HG02943 (cell line): Measurements from ENCODE around the gene GSK3A.

Experiments
- ATAC-seq: cut with Tn5 transposase; IDR thresholded peaks from one replicate; pipeline ENCODE4 v1.9.1; 2021; ENCODE audit warnings: mild to moderate bottlenecking, low read depth, moderate library complexity; ENCODE audit not compliant: unreplicated experiment

Gene GSK3A

GRCh38 chr19:42204664-42205063 is 37.7 kb downstream of the GSK3A start:
- no peak for ATAC-seq

GRCh38 chr19:42203700-42204099 is 38.7 kb downstream of the GSK3A start:
- no peak for ATAC-seq

DNA sequence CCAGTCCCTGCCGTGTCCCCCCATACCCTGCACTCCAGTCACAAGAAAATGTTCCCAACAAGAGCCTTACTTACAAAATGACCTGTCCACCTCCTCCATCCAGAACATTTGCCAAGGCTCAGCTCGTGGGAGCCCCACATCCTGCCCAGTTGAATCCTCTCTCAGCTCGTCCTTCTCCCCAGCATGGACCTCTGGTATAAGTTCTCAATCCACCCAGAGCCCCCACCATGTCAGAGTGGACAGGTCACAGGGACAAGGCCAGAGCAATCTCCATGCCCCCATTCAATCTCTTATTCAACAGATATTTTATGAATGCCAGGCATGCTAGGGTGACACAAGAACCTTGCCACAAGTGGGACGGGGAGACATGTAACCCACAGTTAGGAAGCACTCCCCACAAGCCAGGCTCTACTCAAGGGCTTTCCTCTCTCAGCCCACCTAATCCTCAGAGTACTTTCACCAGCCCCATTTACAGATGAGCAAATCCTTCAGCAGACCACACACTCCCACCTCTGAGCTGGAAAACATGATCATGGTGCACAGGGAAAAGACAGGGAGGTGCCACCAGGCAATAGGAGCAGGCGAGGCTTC is 40.0 kb downstream of the GSK3A start:
- ATAC-seq, result no peak

DNA sequence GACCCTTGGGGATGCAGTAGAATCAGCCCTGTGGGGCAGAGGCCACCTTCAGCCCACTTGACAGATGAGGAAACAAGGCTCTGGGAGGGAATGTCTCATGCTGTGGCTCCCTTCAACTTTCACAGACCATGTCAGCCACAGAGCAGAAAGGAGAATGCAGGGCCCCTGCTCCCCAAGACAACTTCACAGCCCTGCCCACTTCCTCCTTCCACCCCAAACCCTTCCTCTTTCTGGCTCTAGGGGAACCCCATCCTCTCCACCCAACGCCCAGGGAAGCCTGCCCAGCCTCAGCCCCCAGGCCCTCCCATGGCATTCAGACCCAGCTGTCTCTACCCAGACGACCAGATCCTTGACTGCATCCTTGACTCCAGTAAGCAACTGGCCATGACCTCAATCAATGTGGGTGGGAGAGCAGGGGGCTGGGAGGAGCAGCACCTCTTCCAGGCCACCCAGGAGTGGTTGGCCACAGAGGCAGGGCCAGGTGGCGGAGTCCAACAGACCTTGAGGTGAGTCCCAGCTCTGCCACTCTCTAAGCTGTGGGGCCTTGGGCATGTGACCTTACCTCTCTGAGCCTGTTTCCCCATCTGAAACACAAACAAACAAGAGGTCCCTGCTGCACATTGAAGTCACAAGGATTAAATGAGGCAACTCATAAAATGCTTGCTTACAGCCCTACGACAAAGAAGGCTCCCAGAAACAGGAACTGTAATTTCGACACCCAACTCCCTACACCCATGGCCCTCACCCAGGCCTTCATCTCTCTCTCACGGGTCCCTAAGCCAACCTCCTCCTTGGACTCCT is 40.7 kb downstream of the GSK3A start:
- ATAC-seq, result no peak

DNA sequence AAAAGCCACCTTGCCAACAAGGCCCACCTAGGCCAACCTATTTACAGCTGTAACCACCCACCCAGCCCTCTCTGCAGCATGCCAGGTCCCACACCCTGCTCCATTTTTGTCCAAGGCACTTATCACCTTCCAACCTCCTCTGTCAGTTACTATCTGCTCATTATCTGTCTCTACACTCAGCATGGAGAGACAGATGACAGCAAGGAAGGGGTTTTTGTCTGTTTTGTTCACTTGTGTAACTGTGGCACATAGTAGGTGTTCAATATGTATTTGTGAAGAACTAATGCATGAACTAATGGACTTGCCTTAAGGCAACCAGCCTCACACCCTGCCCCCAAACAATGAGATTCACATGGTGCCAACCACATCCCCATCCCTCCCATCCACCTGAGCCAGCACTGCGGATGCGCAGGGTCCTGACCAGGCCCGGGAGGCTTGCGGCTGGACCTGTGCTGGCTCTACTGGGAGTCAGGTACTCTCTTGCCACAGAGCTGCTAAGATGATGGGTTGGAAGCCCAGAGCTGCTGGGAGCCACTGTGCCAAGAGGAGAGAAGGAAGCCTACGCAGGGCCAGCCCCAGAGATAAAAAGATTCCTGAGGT is 42.2 kb downstream of the GSK3A start:
- no peak for ATAC-seq

DNA sequence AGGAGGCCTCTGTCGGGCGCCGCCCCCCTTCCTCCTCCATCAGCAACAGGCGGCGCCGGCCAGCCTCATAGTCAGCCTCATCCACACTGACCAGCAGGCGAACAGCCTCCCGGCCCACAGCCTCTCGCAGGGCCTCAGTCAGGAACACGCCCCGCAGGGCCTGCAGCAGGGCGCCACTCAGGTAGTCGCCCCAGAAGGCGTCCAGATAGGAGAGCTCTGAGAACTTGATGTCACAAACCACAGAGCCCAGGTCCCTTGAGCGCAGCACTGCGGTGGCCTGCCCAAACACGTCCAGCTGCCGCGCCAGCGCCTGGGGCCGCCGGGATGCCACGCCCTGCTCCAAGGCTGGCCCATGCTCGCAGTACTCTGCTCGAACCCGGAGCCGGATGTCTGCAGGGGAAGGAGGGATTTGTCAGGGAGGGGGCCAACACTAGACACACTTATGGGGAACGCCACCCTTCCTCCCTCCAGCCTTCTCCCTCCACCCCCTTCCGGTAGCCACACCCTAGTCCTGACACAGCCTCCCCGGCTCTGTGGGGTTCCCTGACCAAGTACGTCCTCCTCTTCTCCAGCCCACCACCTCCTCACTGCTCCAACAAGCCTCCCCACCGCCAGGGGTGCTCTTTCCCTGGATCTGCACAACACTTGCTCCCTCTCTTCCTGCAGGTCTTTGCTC is 42.8 kb downstream of the GSK3A start:
- peak; percentile 48 for ATAC-seq

GRCh38 chr19:42198676-42199439 is 43.5 kb downstream of the GSK3A start:
- peak; percentile 49 for ATAC-seq

GRCh38 chr19:42197375-42197817 is 45.0 kb downstream of the GSK3A start:
- no peak for ATAC-seq

- no peak for ATAC-seq
Measured at GRCh38 chr19:42196011-42197001, 46.1 kb downstream of the GSK3A start.

GRCh38 chr19:42193706-42194105 is 48.7 kb downstream of the GSK3A start:
- no peak for ATAC-seq

DNA sequence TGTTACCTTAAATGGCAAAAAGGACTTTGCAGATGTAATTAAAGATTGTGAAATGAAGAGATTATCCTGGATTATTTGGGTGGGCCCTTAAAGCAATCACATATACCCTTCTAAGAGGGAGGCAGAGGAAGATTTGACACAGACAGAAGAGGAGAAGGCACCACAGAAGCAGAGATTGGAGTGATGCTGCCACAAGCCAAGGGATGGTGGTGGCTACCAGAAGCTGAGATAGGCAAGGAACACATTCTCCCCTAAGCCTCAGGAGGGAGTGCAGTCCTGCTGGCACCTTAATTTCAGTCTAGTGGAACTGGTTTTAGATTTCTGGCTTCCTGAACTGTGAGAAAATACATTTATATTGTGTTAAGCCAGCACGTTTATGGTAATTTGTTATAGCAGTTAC is 49.1 kb downstream of the GSK3A start:
- ATAC-seq, result no peak

GRCh38 chr19:42191855-42192254 is 50.5 kb downstream of the GSK3A start:
- ATAC-seq, result no peak

GRCh38 chr19:42191330-42191729 is 51.1 kb downstream of the GSK3A start:
- ATAC-seq, result no peak

- ATAC-seq, result no peak
Measured at GRCh38 chr19:42189133-42189532, 53.3 kb downstream of the GSK3A start.

GRCh38 chr19:42188665-42189064 is 53.7 kb downstream of the GSK3A start:
- ATAC-seq, result no peak

DNA sequence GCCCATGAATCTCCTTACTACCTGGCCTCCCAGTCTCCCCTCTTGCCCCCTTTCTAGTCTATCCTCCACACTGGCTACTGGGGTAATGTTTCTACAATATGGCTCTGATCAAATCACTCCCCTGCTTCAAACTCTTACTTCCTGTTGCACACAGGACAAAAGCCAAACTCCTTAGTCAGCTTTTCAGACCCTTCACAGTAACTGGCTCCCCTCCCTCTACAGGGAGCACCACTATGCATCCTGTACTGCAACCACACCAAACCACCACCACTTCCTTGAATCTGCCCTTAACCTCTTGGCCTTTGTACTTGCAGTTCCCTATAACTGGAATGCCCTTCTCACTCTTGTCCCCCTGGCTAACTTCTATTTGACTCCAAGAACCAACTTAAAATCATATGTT is 57.1 kb downstream of the GSK3A start:
- no peak for ATAC-seq

- no peak for ATAC-seq
Measured at GRCh38 chr19:42184401-42184861, 58.0 kb downstream of the GSK3A start.
